GM23338 (cell line): ENCODE data around the gene NGEF. TPM values are rescaled to one million over a fixed set of nuclear protein-coding genes. Genes with fewer than 3 reads are reported as not detected.

Source experiments
- ATAC-seq: fragments of 200-7000 bp; cut with Tn5 transposase; 3 replicates; pipeline ENCODE4 v1.9.1; 2020
- DNase-seq: peaks from one replicate; pipeline ENCODE4 v3.0.0-alpha.2; 2015; ENCODE audit warnings: low spot score
- H2AFZ ChIP-seq: fragments of 200-600 bp; sonication (generic); 2 replicates; pipeline ENCODE4 v1.8.0; 2016; ENCODE audit warnings: antibody characterized with exemption, mild to moderate bottlenecking, moderate library complexity
- H3F3A ChIP-seq: fragments of 200-600 bp; sonication (generic); replicated peaks from 2 replicates; pipeline ENCODE4 v1.8.0; 2017; ENCODE audit warnings: antibody characterized with exemption, mixed run types, low read depth
- H3K27ac ChIP-seq: fragments of 200-600 bp; sonication (generic); 2 replicates; pipeline ENCODE4 v1.6.1; 2016; ENCODE audit warnings: low read depth
- H3K27me3 ChIP-seq: fragments of 200-600 bp; sonication (generic); 2 replicates; pipeline ENCODE4 v1.8.0; 2016; ENCODE audit warnings: mild to moderate bottlenecking, mixed run types, moderate library complexity; ENCODE audit not compliant: insufficient read depth
- H3K36me3 ChIP-seq: fragments of 200-600 bp; sonication (generic); 2 replicates; pipeline ENCODE4 v1.8.0; 2016; ENCODE audit warnings: mild to moderate bottlenecking; ENCODE audit not compliant: insufficient read depth
- H3K4me1 ChIP-seq: fragments of 200-600 bp; sonication (generic); 2 replicates; pipeline ENCODE4 v1.8.0; 2016; ENCODE audit warnings: mild to moderate bottlenecking, moderate library complexity; ENCODE audit not compliant: insufficient read depth
- H3K4me2 ChIP-seq: fragments of 200-600 bp; sonication (generic); 2 replicates; pipeline ENCODE4 v1.7.1; 2017; ENCODE audit warnings: mixed run types
- H3K4me3 ChIP-seq: fragments of 200-600 bp; sonication (generic); 2 replicates; pipeline ENCODE4 v1.6.1; 2016; ENCODE audit warnings: mixed run types
- H3K79me2 ChIP-seq: fragments of 200-600 bp; sonication (generic); replicated peaks from 2 replicates; pipeline ENCODE4 v1.8.0; 2017; ENCODE audit warnings: mild to moderate bottlenecking; ENCODE audit not compliant: insufficient read depth
- H3K9me2 ChIP-seq: fragments of 200-600 bp; sonication (generic); 2 replicates; pipeline ENCODE4 v1.8.0; 2017; ENCODE audit not compliant: insufficient read depth
- H4K20me1 ChIP-seq: fragments of 200-600 bp; sonication (generic); replicated peaks from 2 replicates; pipeline ENCODE4 v1.8.0; 2017; ENCODE audit warnings: mild to moderate bottlenecking; ENCODE audit not compliant: insufficient read depth
- H3K27ac Mint-ChIP-seq: 2 replicates; pipeline ENCODE4 v1.8.0; 2020; ENCODE audit warnings: inconsistent platforms, mild to moderate bottlenecking, moderate library complexity, mixed read lengths
- H3K27me3 Mint-ChIP-seq: 3 replicates; pipeline ENCODE4 v1.8.0; 2022; ENCODE audit warnings: low read depth, mild to moderate bottlenecking, moderate library complexity, mixed read lengths, inconsistent platforms; ENCODE audit not compliant: insufficient read depth, poor library complexity
- H3K36me3 Mint-ChIP-seq: 3 replicates; pipeline ENCODE4 v1.8.0; 2021; ENCODE audit warnings: low read depth, mild to moderate bottlenecking, inconsistent platforms, moderate library complexity, mixed read lengths
- H3K4me1 Mint-ChIP-seq: 3 replicates; pipeline ENCODE4 v1.8.0; 2020; ENCODE audit warnings: mild to moderate bottlenecking, inconsistent platforms, mixed read lengths
- H3K4me3 Mint-ChIP-seq: 3 replicates; pipeline ENCODE4 v1.8.0; 2021; ENCODE audit warnings: moderate library complexity, mild to moderate bottlenecking, inconsistent platforms, mixed read lengths
- H3K9me3 Mint-ChIP-seq: 3 replicates; pipeline ENCODE4 v1.8.0; 2020; ENCODE audit warnings: moderate library complexity, mild to moderate bottlenecking, inconsistent platforms, mixed read lengths
- CREB1 ChIP-seq: fragments of 250-450 bp; sonication (Bioruptor Pico); IDR thresholded peaks from 2 replicates; pipeline ENCODE4 v1.5.0; 2020; ENCODE audit warnings: low read depth, mild to moderate bottlenecking, moderate library complexity
- ETS1 ChIP-seq: IDR thresholded peaks from 2 replicates; pipeline ENCODE4 v1.6.1; 2016; ENCODE audit warnings: antibody characterized with exemption
- EZH2 ChIP-seq: fragments of 200-600 bp; sonication (generic); IDR thresholded peaks from one replicate; pipeline ENCODE4 v1.8.0; 2017; ENCODE audit warnings: antibody characterized with exemption, mild to moderate bottlenecking, low read depth; ENCODE audit not compliant: unreplicated experiment
- EZH2phosphoT487 ChIP-seq: fragments of 200-600 bp; sonication (generic); IDR thresholded peaks from one replicate; pipeline ENCODE4 v1.8.1; 2018; ENCODE audit warnings: antibody characterized with exemption; ENCODE audit not compliant: unreplicated experiment
- JUNB ChIP-seq: IDR thresholded peaks from one replicate; pipeline ENCODE4 v1.6.1; 2016; ENCODE audit warnings: antibody characterized with exemption; ENCODE audit not compliant: unreplicated experiment
- NANOG ChIP-seq: IDR thresholded peaks from 2 replicates; pipeline ENCODE4 v1.6.1; 2016; ENCODE audit warnings: antibody characterized with exemption, borderline replicate concordance
- POLR2AphosphoS5 ChIP-seq: IDR thresholded peaks from 2 replicates; pipeline ENCODE4 v1.6.1; 2016; ENCODE audit warnings: antibody characterized with exemption, low read depth
- REST ChIP-seq: IDR thresholded peaks from one replicate; pipeline ENCODE4 v1.6.1; 2018; ENCODE audit warnings: antibody characterized with exemption; ENCODE audit not compliant: unreplicated experiment
- ZNF114 ChIP-seq: fragments of 250-450 bp; sonication (Bioruptor Pico); IDR thresholded peaks from 2 replicates; pipeline ENCODE4 v1.5.0; 2020; ENCODE audit warnings: mild to moderate bottlenecking, moderate library complexity
- ZNF462 ChIP-seq: fragments of 250-450 bp; sonication (Bioruptor Pico); IDR thresholded peaks from 2 replicates; pipeline ENCODE4 v1.5.0; 2020; ENCODE audit warnings: mild to moderate bottlenecking, moderate library complexity
- polyA plus RNA-seq: library from polyadenylated mRNA; unstranded; fragments of >200 nt; fragmentation: Nextera tagmentation; extraction: Ambion mirVana; gene quantifications from 2 replicates; pipeline ENCODE4 v1.2.1, GENCODE V29; 2016
- total RNA-seq: library from RNA; depleted of rRNA; stranded (reverse); fragments of >200 nt; shearing (Covaris generic); gene quantifications from 2 replicates; pipeline ENCODE4 v1.2.3, GENCODE V29; 2014
- TF ChIP-seq, protein P1 (sequence below), 2 experiments: fragments of 200-600 bp in 1 of 2; sonication (generic) in 1 of 2; conservative IDR thresholded peaks; 2 replicates each; pipeline versions ENCODE4 v1.5.1 to v1.6.1; 2016 to 2017; ENCODE audit warnings: antibody characterized with exemption in 2 of 2, low read depth in 2 of 2, mild to moderate bottlenecking in 2 of 2, moderate library complexity in 1 of 2

The NGEF gene
- total and polyA plus RNA-seq, 2 experiments from 2014 or later = 1.8 to 5.4 TPM

- no peaks in the 10 kb centered on the region for H3K36me3 ChIP-seq
- Mint-ChIP-seq H3K4me1 (peaks cover 11% of the 10 kb centered on the region), H3K36me3 (no peaks in the 10 kb centered on the region), H3K4me3 (no peak overlapping the region; the same call in 2 of the 3 replicates), H3K9me3 (no peaks in the 10 kb centered on the region), H3K27ac (no peak overlapping the region), H3K27me3 (peaks cover 32% of the 10 kb centered on the region)
- no peak overlapping the region for H3K4me3 ChIP-seq
- H3K79me2 ChIP-seq = no peaks in the 10 kb centered on the region
- no peak overlapping the region for H3K4me2 ChIP-seq
- no peaks in the 10 kb centered on the region; the same call in 1 of the 2 replicates for H3K4me1 ChIP-seq
- H2AFZ ChIP-seq = no peak overlapping the region
- TF ChIP-seq, protein P1, sequence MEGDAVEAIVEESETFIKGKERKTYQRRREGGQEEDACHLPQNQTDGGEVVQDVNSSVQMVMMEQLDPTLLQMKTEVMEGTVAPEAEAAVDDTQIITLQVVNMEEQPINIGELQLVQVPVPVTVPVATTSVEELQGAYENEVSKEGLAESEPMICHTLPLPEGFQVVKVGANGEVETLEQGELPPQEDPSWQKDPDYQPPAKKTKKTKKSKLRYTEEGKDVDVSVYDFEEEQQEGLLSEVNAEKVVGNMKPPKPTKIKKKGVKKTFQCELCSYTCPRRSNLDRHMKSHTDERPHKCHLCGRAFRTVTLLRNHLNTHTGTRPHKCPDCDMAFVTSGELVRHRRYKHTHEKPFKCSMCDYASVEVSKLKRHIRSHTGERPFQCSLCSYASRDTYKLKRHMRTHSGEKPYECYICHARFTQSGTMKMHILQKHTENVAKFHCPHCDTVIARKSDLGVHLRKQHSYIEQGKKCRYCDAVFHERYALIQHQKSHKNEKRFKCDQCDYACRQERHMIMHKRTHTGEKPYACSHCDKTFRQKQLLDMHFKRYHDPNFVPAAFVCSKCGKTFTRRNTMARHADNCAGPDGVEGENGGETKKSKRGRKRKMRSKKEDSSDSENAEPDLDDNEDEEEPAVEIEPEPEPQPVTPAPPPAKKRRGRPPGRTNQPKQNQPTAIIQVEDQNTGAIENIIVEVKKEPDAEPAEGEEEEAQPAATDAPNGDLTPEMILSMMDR (conservative IDR thresholded peaks at IDR 0.05; ENCODE audit: low read depth in 2 of 2) = no peak
- TF ChIP-seq REST (no peak), CREB1 (no peak), EZH2phosphoT487 (no peak), POLR2AphosphoS5 (no peak), NANOG (no peak), EZH2 (no peak), ZNF114 (CRISPR knock-in tag) (no peak), JUNB (no peak), ZNF462 (no peak), ETS1 (no peak)
- H4K20me1 ChIP-seq = no peaks in the 10 kb centered on the region
- H3K9me2 ChIP-seq = no peaks in the 10 kb centered on the region
- peaks cover 28% of the 10 kb centered on the region for H3K27me3 ChIP-seq
- no peak overlapping the region for H3K27ac ChIP-seq
- no peaks in the 10 kb centered on the region for H3F3A ChIP-seq
- no peak for ATAC-seq
- DNase-seq = no peak
Observed at GRCh38 chr2:232873909-232874641, 139.0 kb downstream of the NGEF start.
